Ectodermal cell (in vitro differentiated cells): ENCODE data around the gene GABBR2.

Experiments
- H3K27ac ChIP-seq: 2 replicates; pipeline ENCODE4 v1.7.0; 2013; ENCODE audit warnings: mild to moderate bottlenecking, low read depth, low read length; ENCODE audit not compliant: insufficient read depth, poor library complexity, severe bottlenecking
- H3K27me3 ChIP-seq: 2 replicates; pipeline ENCODE4 v1.7.0; 2013; ENCODE audit warnings: mild to moderate bottlenecking, low read length; ENCODE audit not compliant: insufficient read depth, control insufficient read depth, poor library complexity, severe bottlenecking
- H3K36me3 ChIP-seq: one replicate; pipeline ENCODE4 v1.7.0; 2013; ENCODE audit warnings: low read length; ENCODE audit not compliant: control insufficient read depth, insufficient read depth
- H3K4me1 ChIP-seq: one replicate; pipeline ENCODE4 v1.7.0; 2013; ENCODE audit warnings: low read length; ENCODE audit not compliant: control insufficient read depth, insufficient read depth
- H3K4me3 ChIP-seq: 2 replicates; pipeline ENCODE4 v1.7.0; 2013; ENCODE audit warnings: low read depth, low read length, control low read depth; ENCODE audit not compliant: insufficient read depth
- H3K9me3 ChIP-seq: 2 replicates; pipeline ENCODE4 v1.7.0; 2013; ENCODE audit warnings: mild to moderate bottlenecking, low read length, moderate library complexity; ENCODE audit not compliant: control insufficient read depth
- WGBS, 2 experiments: methylation state at CpG; one replicate each; pipeline ENCODE4 v1.1.7; 2013; ENCODE audit warnings: missing lambda C conversion rate in 2 of 2; 5-methylcytosine and 5-hydroxymethylcytosine counted together

GABBR2 gene

DNA sequence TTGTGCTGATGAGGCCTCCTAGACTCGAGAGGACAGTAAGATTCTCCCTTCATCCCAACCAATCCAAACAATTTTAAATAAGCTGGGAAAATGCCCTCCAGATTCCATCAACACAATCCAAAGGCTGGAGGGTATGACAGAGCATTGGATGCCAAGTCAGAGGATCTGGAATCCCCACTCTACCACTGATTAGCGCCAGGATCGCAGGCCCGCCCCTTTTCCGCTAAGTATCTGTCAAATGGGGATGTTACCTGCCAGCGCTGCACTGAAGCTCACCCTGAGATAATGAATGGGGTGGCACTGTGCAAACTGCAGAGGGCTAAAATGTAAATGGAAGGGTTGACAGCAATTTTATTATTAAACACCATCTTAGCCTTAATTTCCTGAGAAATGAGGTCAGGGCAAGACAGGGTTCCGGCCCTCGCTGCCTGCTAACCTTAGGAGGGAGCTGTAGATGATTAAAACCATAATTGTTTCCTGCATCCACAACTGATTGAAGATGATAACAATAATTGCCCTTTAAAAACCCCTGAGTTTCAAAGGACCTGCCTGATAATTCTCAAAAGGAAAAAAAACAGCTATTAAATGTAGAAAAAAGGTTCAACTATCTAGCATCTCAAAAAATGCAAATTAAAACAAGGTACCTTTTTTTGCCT, 31.6 kb upstream of the GABBR2 start:
- H3K4me1 ChIP-seq: no peaks in the 10 kb centered on the region
- no peaks in the 10 kb centered on the region for H3K9me3 ChIP-seq
- no peaks in the 10 kb centered on the region for H3K27me3 ChIP-seq
- 90 to 92% methylated on average over 6 to 8 of the region's 8 CpGs for WGBS, 2 experiments
- H3K4me3 ChIP-seq: no peak overlapping the region
- peaks cover 12% of the 10 kb centered on the region for H3K36me3 ChIP-seq
- no peak overlapping the region for H3K27ac ChIP-seq

DNA sequence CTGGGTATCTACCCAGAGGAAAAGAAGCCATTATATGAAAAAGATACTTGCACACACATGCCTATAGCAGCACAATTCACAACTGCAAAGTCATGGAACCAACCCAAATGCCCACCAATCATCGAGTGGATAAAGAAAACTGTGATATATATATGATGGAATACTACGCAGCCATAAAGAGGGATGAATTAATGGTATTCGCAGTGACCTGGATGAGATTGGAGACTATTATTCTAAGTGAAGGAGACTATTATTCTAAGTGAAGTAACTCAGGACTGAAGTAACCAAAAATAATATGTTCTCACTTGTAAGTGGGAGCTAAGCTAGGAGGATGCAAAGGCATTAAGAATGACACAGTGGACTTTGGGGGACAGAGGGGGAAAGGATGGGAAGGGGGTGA, 30.0 kb upstream of the GABBR2 start:
- H3K4me1 ChIP-seq: no peaks in the 10 kb centered on the region
- no peaks in the 10 kb centered on the region for H3K36me3 ChIP-seq
- no peaks in the 10 kb centered on the region for H3K9me3 ChIP-seq
- WGBS, 2 experiments: 93 to 98% methylated on average over 3 of the region's 3 CpGs
- H3K27ac ChIP-seq: no peak overlapping the region
- no peak overlapping the region for H3K4me3 ChIP-seq
- no peaks in the 10 kb centered on the region for H3K27me3 ChIP-seq

DNA sequence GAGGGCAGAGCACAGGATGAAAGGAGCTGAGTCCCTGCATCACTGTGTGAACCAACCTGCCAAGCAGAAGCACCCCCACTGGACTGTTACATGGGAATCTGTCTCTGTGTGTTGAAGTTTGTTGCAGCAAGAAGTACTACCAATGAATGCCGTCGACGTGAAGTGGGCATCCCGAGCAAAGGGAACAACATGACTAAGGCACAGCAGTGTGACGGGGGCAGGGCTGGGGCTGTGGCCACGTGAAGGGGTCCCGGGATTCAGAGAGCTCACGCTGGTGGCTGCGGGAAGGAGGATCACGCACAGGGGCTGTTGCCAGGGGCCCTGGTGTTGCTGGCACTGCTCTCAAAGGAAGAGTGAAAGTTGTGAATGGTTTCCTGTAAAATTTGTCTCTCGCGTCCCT, 27.5 kb upstream of the GABBR2 start:
- no peaks in the 10 kb centered on the region for H3K36me3 ChIP-seq
- H3K4me1 ChIP-seq: no peaks in the 10 kb centered on the region
- no peak overlapping the region for H3K27ac ChIP-seq
- H3K4me3 ChIP-seq: no peak overlapping the region
- WGBS, 2 experiments: 94 to 96% methylated on average over 12 of the region's 12 CpGs
- no peaks in the 10 kb centered on the region for H3K9me3 ChIP-seq
- H3K27me3 ChIP-seq: no peaks in the 10 kb centered on the region

DNA sequence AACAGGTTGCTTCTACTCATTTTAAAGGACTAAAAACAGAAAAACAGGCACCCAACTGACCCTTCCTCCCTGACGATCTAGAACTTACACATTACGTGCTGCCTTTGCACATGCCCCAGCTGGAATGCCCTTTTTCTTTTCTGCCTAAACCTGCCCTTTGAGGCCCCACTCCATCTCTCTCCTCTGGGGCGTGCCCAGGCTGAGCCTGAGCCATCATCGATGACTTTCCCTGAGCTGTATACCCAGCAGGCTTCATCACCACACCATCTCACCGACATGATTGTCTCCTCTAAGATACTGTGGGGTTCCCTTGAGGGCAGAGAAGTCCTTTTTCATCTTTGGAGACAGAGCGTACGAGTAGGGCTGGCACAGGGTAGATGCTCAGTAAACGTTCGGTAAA, 24.1 kb upstream of the GABBR2 start:
- H3K9me3 ChIP-seq: no peaks in the 10 kb centered on the region
- no peaks in the 10 kb centered on the region for H3K27me3 ChIP-seq
- no peaks in the 10 kb centered on the region for H3K4me1 ChIP-seq
- H3K27ac ChIP-seq: no peak overlapping the region
- H3K36me3 ChIP-seq: no peaks in the 10 kb centered on the region
- 94% methylated on average over 9 of the region's 9 CpGs for WGBS, 2 experiments
- H3K4me3 ChIP-seq: no peak overlapping the region

DNA sequence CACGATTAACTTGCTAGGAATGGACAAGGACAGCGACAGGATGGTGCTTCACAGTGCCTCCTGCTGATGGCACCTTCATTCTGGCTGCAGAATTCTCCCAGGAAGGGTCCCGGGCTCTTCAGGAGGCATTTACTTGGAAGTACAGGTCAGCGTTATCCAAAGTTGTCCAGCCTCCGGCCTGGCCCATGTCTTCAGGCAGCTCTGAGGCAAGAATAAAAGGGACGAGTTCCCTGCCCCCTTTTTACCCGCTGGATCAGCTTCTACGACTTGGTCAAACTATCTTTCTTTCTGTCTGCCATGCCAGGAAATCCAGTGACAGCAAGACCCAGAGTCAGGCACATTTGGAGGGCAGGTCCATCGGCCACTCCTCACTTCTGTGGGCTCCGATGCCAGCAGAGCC, 23.4 kb upstream of the GABBR2 start:
- WGBS, 2 experiments: 93% methylated on average over 10 of the region's 10 CpGs
- H3K9me3 ChIP-seq: no peaks in the 10 kb centered on the region

DNA sequence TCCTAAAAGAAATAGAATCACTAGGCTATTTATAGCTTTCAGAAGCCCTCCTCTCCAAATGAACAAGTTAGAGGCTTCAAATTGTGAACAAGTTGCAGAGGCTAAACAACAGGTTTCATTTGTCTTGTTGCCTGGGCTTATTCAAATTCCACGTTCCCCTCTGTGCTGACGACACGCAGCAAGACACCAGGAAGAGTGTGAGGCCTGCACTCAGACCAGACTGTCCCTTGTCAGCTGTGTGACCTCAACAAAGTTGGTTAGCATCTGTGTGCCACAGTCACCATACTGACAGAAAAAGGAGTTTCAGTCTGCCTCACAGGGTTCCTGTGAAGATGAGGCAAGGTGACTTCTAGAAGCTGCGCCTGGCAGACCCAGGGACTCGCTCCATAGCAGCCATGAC, 22.1 kb upstream of the GABBR2 start:
- H3K36me3 ChIP-seq: no peaks in the 10 kb centered on the region
- no peaks in the 10 kb centered on the region for H3K9me3 ChIP-seq
- no peak overlapping the region for H3K27ac ChIP-seq
- no peaks in the 10 kb centered on the region for H3K4me1 ChIP-seq
- no peaks in the 10 kb centered on the region for H3K27me3 ChIP-seq
- WGBS, 2 experiments: 83 to 89% methylated on average over 5 of the region's 5 CpGs
- H3K4me3 ChIP-seq: no peak overlapping the region

More for the DNA sequence above, 23.4 kb upstream of the GABBR2 start:
- Histone ChIP-seq H3K4me3 (no peak overlapping the region), H3K4me1 (no peaks in the 10 kb centered on the region), H3K27ac (no peak overlapping the region), H3K36me3 (no peaks in the 10 kb centered on the region), H3K27me3 (no peaks in the 10 kb centered on the region)

DNA sequence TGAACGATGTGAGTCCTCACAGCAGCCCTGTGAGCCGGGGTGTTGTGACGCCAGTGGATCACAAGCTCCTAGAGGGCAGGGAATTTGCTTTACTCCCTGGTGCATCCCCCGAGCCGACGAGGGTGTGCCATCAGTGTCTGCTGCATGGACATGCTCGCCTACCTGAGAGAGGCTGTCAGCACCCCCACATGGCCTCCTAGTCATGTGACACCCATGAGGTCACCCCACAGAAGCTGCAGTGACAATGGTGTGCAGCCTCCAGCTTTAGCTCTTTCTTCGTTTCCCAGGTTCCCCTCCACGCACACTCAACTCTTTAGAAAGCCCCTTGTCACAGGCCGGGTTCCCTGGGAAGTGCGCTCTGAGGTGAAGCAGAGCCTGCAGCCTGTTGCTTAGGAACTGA, 19.8 kb upstream of the GABBR2 start:
- no peaks in the 10 kb centered on the region for H3K9me3 ChIP-seq
- no peak overlapping the region for H3K27ac ChIP-seq
- H3K4me3 ChIP-seq: no peak overlapping the region
- no peaks in the 10 kb centered on the region for H3K27me3 ChIP-seq
- H3K36me3 ChIP-seq: no peaks in the 10 kb centered on the region
- WGBS, 2 experiments: 92 to 93% methylated on average over 11 of the region's 11 CpGs
- H3K4me1 ChIP-seq: no peaks in the 10 kb centered on the region

DNA sequence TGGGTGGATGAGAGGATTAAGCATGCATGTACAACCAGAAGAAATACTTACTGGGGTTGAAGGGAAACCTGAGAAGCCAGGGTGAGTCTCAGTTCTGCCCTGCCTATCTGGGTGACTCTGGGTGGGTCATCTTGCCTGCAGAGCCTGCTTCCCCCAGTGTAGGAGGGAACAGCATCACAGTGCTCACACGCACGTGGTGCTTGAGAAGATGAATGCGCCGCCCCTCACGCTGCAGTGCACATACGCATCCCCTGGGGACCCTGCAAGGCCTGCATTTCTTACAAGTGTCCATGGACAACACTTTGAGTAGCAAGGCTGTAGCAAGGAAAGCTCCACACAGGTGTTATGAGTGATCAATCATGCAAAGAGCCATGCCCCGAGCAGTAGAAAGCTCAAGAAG, 18.7 kb upstream of the GABBR2 start:
- Histone ChIP-seq H3K36me3 (no peaks in the 10 kb centered on the region), H3K27me3 (no peaks in the 10 kb centered on the region), H3K27ac (no peak overlapping the region), H3K9me3 (no peaks in the 10 kb centered on the region), H3K4me1 (no peaks in the 10 kb centered on the region), H3K4me3 (no peak overlapping the region)
- WGBS, 2 experiments: 88 to 92% methylated on average over 7 of the region's 7 CpGs

DNA sequence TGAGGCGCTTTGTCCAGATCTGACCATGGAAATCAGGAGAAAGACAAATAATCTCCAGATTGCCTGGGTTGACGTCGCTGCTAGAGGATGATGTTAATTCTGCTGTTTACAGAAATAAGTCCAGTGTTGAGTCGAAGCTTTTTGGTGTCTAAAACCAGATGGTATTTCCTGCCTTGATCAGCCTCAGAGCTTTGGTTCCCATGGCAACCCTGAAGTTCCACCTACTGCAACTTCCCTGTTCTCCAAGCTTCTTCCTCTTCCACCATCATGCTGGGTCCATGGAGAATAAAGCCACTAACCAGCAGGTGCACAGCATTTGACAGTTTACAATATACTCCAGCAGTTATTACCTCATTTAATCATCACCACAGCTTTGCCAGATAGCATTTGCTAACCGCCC, 18.0 kb upstream of the GABBR2 start:
- WGBS, 2 experiments: 90 to 93% methylated on average over 5 of the region's 5 CpGs
- Histone ChIP-seq H3K36me3 (no peaks in the 10 kb centered on the region), H3K4me1 (no peaks in the 10 kb centered on the region), H3K4me3 (no peak overlapping the region), H3K9me3 (no peaks in the 10 kb centered on the region), H3K27me3 (no peaks in the 10 kb centered on the region), H3K27ac (no peak overlapping the region)

DNA sequence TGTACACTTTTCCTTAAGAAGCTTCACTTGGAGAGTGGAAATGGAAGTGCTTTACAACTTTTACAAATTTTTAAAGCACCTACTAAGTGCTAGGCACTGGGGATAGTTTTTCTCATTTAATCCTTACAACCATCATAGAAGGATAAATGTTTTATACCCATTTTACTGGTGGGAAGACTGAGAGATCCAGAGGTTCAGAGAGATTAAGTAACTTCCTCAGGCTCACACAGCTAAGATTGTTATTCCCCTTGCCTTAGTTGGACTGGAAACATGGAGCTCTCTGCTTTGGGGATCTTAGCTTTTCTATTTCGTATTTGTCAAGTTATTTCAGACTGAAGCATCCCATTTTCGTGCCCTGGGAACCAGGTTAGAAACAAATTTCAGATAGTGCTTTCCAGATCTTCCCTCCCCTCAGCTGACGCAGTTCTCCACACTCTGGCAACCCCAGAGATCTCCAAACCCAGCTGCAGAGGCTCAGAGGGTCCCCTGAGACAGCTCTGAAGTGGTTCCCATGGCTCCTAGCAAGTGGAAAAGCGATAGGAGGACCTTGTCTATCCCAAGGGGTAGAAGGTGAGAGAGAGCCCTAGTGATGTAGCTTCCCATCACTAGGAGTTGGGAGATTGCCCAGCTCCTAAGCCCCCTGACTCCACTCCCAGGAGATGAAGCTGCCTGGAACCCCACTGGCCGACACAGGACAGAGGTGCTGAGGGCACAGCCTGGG, 16.2 kb upstream of the GABBR2 start:
- 90% methylated on average over 5 of the region's 5 CpGs for WGBS, 2 experiments
- no peaks in the 10 kb centered on the region for H3K9me3 ChIP-seq
- no peaks in the 10 kb centered on the region for H3K36me3 ChIP-seq
- no peaks in the 10 kb centered on the region for H3K27me3 ChIP-seq
- no peak overlapping the region for H3K4me3 ChIP-seq
- H3K27ac ChIP-seq: no peak overlapping the region
- no peaks in the 10 kb centered on the region for H3K4me1 ChIP-seq
